Hepatocyte (in vitro differentiated cells): ENCODE measurements around the gene SCG3. TPM values are rescaled to one million over a fixed set of nuclear protein-coding genes. Genes with fewer than 3 reads are reported as not detected.

Experiments used
- DNase-seq: peaks from one replicate; pipeline ENCODE4 v3.0.0-alpha.2; 2016; ENCODE audit warnings: low spot score
- H2AFZ ChIP-seq: fragments of 200-600 bp; sonication (generic); 2 replicates; pipeline ENCODE4 v1.6.0; 2016; ENCODE audit warnings: antibody characterized with exemption, mild to moderate bottlenecking
- H3K27ac ChIP-seq: fragments of 200-600 bp; sonication (generic); 2 replicates; pipeline ENCODE4 v1.5.1; 2016; ENCODE audit warnings: mild to moderate bottlenecking
- H3K27me3 ChIP-seq: fragments of 200-600 bp; sonication (generic); 2 replicates; pipeline ENCODE4 v1.6.1; 2016
- H3K36me3 ChIP-seq: fragments of 200-600 bp; sonication (generic); replicated peaks from 2 replicates; pipeline ENCODE4 v1.5.1; 2016; ENCODE audit warnings: low read depth; ENCODE audit not compliant: insufficient read depth
- H3K4me1 ChIP-seq: fragments of 200-600 bp; sonication (generic); 2 replicates; pipeline ENCODE4 v1.5.1; 2016; ENCODE audit warnings: mild to moderate bottlenecking, moderate library complexity; ENCODE audit not compliant: insufficient read depth
- H3K4me2 ChIP-seq: fragments of 200-600 bp; sonication (generic); 2 replicates; pipeline ENCODE4 v1.6.0; 2016
- H3K4me3 ChIP-seq: fragments of 200-600 bp; sonication (generic); 2 replicates; pipeline ENCODE4 v1.5.1; 2016; ENCODE audit warnings: mild to moderate bottlenecking
- H3K79me2 ChIP-seq: fragments of 200-600 bp; sonication (generic); 2 replicates; pipeline ENCODE4 v1.6.0; 2017; ENCODE audit warnings: mild to moderate bottlenecking
- H3K9me2 ChIP-seq: fragments of 200-600 bp; sonication (generic); replicated peaks from 2 replicates; pipeline ENCODE4 v1.6.0; 2017; ENCODE audit warnings: mild to moderate bottlenecking; ENCODE audit not compliant: insufficient read depth
- H3K9me3 ChIP-seq: fragments of 200-600 bp; sonication (generic); 2 replicates; pipeline ENCODE4 v1.5.1; 2016; ENCODE audit warnings: low read depth, mild to moderate bottlenecking
- H4K20me1 ChIP-seq: fragments of 200-600 bp; sonication (generic); 2 replicates; pipeline ENCODE4 v1.6.0; 2016; ENCODE audit warnings: mild to moderate bottlenecking; ENCODE audit not compliant: insufficient read depth, poor library complexity, severe bottlenecking
- EZH2 ChIP-seq: fragments of 200-600 bp; sonication (generic); IDR thresholded peaks from 2 replicates; pipeline ENCODE4 v1.6.1; 2016; ENCODE audit warnings: antibody characterized with exemption, mild to moderate bottlenecking, borderline replicate concordance
- EZH2phosphoT487 ChIP-seq: fragments of 200-600 bp; sonication (generic); IDR thresholded peaks from one replicate; pipeline ENCODE4 v1.6.1; 2018; ENCODE audit warnings: antibody characterized with exemption, mild to moderate bottlenecking, low read depth, moderate library complexity; ENCODE audit not compliant: unreplicated experiment, severe bottlenecking
- WGBS: methylation state at CpG from one replicate; pipeline ENCODE4 v1.1.6; 2016; ENCODE audit warnings: low lambda C conversion rate; ENCODE audit errors: missing lambda C conversion rate; 5-methylcytosine and 5-hydroxymethylcytosine counted together
- polyA plus RNA-seq: library from polyadenylated mRNA; unstranded; fragments of >200 nt; fragmentation: Nextera tagmentation; extraction: Ambion mirVana; gene quantifications from 2 replicates; pipeline ENCODE4 v1.2.1, GENCODE V29; 2016
- total RNA-seq: library from RNA; depleted of rRNA; stranded (reverse); fragments of >200 nt; gene quantifications from 2 replicates; pipeline ENCODE4 v1.2.3, GENCODE V29; 2014
- TF ChIP-seq, protein P1 (sequence below): fragments of 200-600 bp; sonication (generic); IDR thresholded peaks from 2 replicates; pipeline ENCODE4 v1.5.1; 2016; ENCODE audit warnings: antibody characterized with exemption, mild to moderate bottlenecking; ENCODE audit not compliant: poor library complexity

The SCG3 gene
- total and polyA plus RNA-seq, 2 experiments from 2014 or later: 0.11 to 0.20 TPM

DNA sequence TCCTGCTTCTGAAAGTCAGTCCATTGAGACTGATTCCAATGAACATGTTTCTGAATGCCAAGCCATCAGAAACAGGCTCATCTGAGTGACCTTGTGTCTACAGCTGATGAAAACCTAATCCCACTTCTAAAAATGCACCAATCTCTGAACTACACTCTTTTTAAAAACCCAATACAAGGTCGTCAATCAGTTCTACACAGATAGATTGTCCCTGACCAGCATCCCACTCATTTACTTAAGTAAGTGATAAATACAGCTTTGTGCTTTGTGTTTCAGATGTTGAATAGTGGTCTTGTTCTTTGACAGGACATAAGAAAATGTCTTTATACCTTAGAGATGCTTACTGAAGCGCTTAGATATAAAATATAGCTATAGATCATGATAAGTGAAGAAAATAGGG lies 20.2 kb upstream of the SCG3 start:
- Histone ChIP-seq H3K4me3 (no peak overlapping the region), H3K27me3 (no peaks in the 10 kb centered on the region), H3K9me2 (no peaks in the 10 kb centered on the region), H3K27ac (no peak overlapping the region), H3K79me2 (no peaks in the 10 kb centered on the region), H3K4me2 (no peak overlapping the region), H3K36me3 (no peaks in the 10 kb centered on the region), H4K20me1 (no peaks in the 10 kb centered on the region), H3K9me3 (no peaks in the 10 kb centered on the region), H2AFZ (no peak overlapping the region), H3K4me1 (no peaks in the 10 kb centered on the region)
- TF ChIP-seq EZH2phosphoT487: no peak
- no peak for TF ChIP-seq EZH2
- TF ChIP-seq, protein P1, sequence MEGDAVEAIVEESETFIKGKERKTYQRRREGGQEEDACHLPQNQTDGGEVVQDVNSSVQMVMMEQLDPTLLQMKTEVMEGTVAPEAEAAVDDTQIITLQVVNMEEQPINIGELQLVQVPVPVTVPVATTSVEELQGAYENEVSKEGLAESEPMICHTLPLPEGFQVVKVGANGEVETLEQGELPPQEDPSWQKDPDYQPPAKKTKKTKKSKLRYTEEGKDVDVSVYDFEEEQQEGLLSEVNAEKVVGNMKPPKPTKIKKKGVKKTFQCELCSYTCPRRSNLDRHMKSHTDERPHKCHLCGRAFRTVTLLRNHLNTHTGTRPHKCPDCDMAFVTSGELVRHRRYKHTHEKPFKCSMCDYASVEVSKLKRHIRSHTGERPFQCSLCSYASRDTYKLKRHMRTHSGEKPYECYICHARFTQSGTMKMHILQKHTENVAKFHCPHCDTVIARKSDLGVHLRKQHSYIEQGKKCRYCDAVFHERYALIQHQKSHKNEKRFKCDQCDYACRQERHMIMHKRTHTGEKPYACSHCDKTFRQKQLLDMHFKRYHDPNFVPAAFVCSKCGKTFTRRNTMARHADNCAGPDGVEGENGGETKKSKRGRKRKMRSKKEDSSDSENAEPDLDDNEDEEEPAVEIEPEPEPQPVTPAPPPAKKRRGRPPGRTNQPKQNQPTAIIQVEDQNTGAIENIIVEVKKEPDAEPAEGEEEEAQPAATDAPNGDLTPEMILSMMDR: no peak
- WGBS: 83% methylated on average over 2 of the region's 2 CpGs
- DNase-seq: no peak

DNA sequence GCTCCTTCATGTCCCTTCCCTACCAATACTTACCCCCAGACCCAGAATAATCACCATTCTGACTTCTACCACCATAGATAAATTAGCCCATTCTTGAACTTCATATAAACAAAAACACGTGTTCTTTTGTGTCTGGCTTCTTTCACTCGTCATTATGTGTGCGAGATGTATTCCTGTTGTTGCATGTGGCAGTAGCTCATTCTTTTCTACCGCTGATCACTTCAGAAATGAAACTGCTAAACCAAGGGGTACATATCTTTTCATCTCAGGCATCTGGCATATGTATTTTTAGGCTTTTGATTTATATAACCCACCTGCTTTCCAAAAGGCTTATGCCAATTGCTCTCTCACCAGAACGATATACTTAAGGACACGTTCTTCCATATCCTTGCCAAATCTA lies 13.8 kb upstream of the SCG3 start:
- Histone ChIP-seq H3K9me3 (no peaks in the 10 kb centered on the region), H3K4me2 (no peak overlapping the region), H3K27ac (no peak overlapping the region), H3K79me2 (no peaks in the 10 kb centered on the region), H3K4me1 (no peaks in the 10 kb centered on the region), H3K36me3 (no peaks in the 10 kb centered on the region), H4K20me1 (no peaks in the 10 kb centered on the region), H3K27me3 (no peaks in the 10 kb centered on the region), H3K9me2 (no peaks in the 10 kb centered on the region), H2AFZ (no peak overlapping the region), H3K4me3 (no peak overlapping the region)
- 41% methylated on average over 6 of the region's 6 CpGs for WGBS
- TF ChIP-seq, protein P1: no peak
- no peak for TF ChIP-seq EZH2phosphoT487
- no peak for TF ChIP-seq EZH2
- DNase-seq: no peak

DNA sequence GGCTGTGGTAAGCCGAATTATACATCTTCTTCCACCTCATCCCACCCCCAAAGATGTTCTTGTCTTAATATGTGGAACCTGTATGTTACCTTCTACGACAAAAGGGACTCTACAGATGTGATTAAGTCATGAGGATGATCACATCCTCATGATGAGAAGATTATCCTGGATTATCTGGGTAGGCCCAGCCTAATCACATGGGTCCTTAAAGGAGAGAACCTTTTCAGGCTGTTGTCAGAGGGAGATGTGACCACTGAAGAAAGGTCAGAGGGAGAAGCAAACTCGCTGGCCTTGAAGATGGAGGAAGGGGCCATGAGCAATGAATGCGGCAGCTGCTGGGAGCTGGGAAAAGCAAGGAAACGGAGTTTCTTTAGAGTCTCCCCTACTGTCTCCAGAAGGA lies 12.9 kb upstream of the SCG3 start:
- H2AFZ ChIP-seq: no peak overlapping the region
- WGBS: 81% methylated on average over 5 of the region's 5 CpGs

More for the DNA sequence above, 12.9 kb upstream of the SCG3 start:
- no peak overlapping the region for H3K4me3 ChIP-seq
- no peak for DNase-seq
- no peaks in the 10 kb centered on the region for H3K36me3 ChIP-seq
- no peaks in the 10 kb centered on the region for H3K79me2 ChIP-seq
- H4K20me1 ChIP-seq: no peaks in the 10 kb centered on the region
- TF ChIP-seq, protein P1: no peak
- TF ChIP-seq EZH2 (no peak), EZH2phosphoT487 (no peak)
- H3K4me2 ChIP-seq: no peak overlapping the region
- H3K9me2 ChIP-seq: no peaks in the 10 kb centered on the region
- no peaks in the 10 kb centered on the region for H3K9me3 ChIP-seq
- no peak overlapping the region for H3K27ac ChIP-seq
- no peaks in the 10 kb centered on the region for H3K4me1 ChIP-seq
- no peaks in the 10 kb centered on the region for H3K27me3 ChIP-seq
